Fibroblast of peridontal ligament (primary cell): ENCODE results near the gene DNAJC10.

ENCODE experiments used
- DNase-seq: peaks from one replicate; pipeline ENCODE4 v3.0.0-alpha.2; 2010; ENCODE audit errors: extremely low read depth

Gene DNAJC10

GRCh38 chr2:182834293-182834692 is 118.2 kb downstream of the DNAJC10 start:
- DNase-seq: no peak

DNA sequence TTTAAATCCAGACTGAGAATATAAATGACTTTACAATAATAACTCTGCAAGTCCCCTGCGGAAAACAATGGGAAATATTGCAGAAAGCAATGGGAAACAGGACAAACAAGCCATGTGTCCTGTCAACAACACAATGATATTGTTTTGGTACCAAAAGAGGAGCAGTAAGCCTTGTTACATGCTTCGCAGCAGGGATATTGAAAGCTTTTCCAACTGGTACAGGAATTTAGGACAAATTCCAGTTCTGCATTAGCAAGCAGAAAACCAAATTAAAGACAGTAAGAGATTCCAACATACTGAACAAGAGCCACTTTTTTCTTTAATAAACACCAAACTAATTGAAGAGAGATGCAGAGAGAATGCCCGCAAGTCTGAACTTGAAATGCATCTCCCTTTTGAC is 120.4 kb downstream of the DNAJC10 start:
- no peak for DNase-seq
